Muscle layer of duodenum (tissue), 2 donors: ENCODE results near the gene DEFB121.

ENCODE experiments used
- H3K27ac ChIP-seq: one replicate; pipeline ENCODE4 v1.7.0; 2013; ENCODE audit warnings: mild to moderate bottlenecking, low read length
- H3K27me3 ChIP-seq: one replicate; pipeline ENCODE4 v1.7.0; 2013; ENCODE audit warnings: low read depth, mild to moderate bottlenecking, control low read depth, low read length
- H3K36me3 ChIP-seq, 2 donors: one replicate each; pipeline ENCODE4 v1.7.0; 2013; ENCODE audit warnings: low read length in 2 of 2, control low read depth in 1 of 2, mild to moderate bottlenecking in 1 of 2; ENCODE audit not compliant: insufficient read depth in 2 of 2, control insufficient read depth in 1 of 2
- H3K4me1 ChIP-seq, 2 donors: one replicate each; pipeline ENCODE4 v1.7.0; 2013; ENCODE audit warnings: low read length in 2 of 2, mild to moderate bottlenecking in 2 of 2, control low read depth in 1 of 2, moderate library complexity in 1 of 2; ENCODE audit not compliant: insufficient read depth in 2 of 2, control insufficient read depth in 1 of 2
- H3K4me3 ChIP-seq, 2 donors: one replicate each; pipeline ENCODE4 v1.7.0; 2013; ENCODE audit warnings: low read length in 2 of 2, low read depth in 1 of 2, mild to moderate bottlenecking in 1 of 2
- H3K9me3 ChIP-seq, 2 donors: one replicate each; pipeline ENCODE4 v1.7.0; 2013; ENCODE audit warnings: low read length in 2 of 2, control low read depth in 1 of 2, mild to moderate bottlenecking in 1 of 2; ENCODE audit not compliant: control insufficient read depth in 1 of 2
- donor health status: healthy.

DEFB121 gene

DNA sequence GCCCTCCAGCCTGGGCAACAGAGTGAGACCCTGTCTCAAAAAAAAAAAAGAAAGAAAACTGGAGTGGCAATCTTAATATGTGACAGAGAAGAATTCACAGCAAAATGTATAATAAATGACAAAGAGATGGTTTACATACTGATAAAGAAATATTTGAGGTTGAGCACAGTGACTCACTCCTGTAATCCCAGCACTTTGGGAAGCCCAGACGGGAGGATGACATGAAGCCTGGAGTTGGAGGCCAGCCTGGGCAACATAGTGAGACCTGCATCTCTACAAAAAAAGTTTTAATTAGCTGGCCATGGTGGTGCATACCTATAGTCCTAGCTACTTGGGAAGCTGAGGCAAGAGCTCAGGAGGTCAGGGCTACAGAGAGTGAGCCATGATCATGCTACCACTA, 50.0 kb downstream of the DEFB121 start:
- H3K27me3 ChIP-seq: no peaks in the 10 kb centered on the region
- peaks cover 0 to 2% of the 10 kb centered on the region in 2 donors for H3K9me3 ChIP-seq
- H3K4me1 ChIP-seq: no peaks in the 10 kb centered on the region
- H3K4me3 ChIP-seq: no peak overlapping the region
- no peak overlapping the region for H3K27ac ChIP-seq
- no peaks in the 10 kb centered on the region for H3K36me3 ChIP-seq
